ENCODE measurements around the gene PRR22. TPM values are rescaled to one million over a fixed set of nuclear protein-coding genes. Genes with fewer than 3 reads are reported as not detected.

The PRR22 gene
- total RNA-seq, 1 donor from 2014 or later, result 5.4 TPM

DNA sequence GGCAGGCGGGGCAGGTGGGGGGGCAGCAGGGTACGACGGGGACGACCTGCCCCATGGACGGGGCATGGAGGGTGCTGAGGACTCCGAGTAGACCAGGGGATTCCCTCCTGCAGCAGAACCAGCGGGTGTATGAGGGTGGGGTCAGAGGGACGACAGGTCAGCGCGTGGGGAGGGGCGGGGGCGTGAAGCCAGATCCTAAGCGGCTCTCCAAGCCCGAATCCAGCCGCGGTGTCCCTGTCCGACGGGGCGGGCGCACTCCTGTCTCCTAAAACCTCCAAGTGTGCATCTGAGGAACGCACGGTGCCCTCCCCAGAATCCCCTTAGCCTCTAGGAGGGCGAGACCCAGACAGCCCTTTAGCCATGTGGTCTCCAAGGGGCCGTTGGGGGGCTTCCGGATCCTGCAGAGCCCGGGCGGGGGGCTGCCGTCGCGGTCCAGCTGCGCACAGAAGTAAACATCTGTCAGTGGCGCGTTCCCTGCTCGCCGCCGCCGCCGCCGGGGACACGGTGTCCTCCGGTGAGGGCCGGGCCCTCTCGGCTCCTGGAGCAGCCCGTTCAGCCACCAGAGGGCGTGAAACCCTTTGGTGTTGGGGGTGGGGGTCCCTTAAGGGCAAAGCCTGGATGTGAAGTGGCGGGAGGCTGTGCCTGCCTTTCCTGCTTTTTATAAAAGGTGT is 21.1 kb upstream of the PRR22 start:
- peaks cover 46% of the 10 kb centered on the region for H3K27me3 Mint-ChIP-seq (ENCODE audit: low read depth)
- peaks cover 20% of the 10 kb centered on the region for H3K4me1 Mint-ChIP-seq
- H3K4me3 Mint-ChIP-seq, result peak overlapping the region; percentile 51
- no peaks in the 10 kb centered on the region for H3K36me3 Mint-ChIP-seq
- H3K27ac Mint-ChIP-seq, result no peak overlapping the region
- peak; percentile 61 to 82 for DNase-seq (ENCODE audit: low spot score in 2 of 2, unreplicated experiment in 2 of 2)
- TF ChIP-seq, protein P1, sequence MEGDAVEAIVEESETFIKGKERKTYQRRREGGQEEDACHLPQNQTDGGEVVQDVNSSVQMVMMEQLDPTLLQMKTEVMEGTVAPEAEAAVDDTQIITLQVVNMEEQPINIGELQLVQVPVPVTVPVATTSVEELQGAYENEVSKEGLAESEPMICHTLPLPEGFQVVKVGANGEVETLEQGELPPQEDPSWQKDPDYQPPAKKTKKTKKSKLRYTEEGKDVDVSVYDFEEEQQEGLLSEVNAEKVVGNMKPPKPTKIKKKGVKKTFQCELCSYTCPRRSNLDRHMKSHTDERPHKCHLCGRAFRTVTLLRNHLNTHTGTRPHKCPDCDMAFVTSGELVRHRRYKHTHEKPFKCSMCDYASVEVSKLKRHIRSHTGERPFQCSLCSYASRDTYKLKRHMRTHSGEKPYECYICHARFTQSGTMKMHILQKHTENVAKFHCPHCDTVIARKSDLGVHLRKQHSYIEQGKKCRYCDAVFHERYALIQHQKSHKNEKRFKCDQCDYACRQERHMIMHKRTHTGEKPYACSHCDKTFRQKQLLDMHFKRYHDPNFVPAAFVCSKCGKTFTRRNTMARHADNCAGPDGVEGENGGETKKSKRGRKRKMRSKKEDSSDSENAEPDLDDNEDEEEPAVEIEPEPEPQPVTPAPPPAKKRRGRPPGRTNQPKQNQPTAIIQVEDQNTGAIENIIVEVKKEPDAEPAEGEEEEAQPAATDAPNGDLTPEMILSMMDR (IDR thresholded peaks at IDR 0.05; ENCODE audit: unreplicated experiment), result peak; percentile 79
- no peaks in the 10 kb centered on the region for H3K9me3 Mint-ChIP-seq

DNA sequence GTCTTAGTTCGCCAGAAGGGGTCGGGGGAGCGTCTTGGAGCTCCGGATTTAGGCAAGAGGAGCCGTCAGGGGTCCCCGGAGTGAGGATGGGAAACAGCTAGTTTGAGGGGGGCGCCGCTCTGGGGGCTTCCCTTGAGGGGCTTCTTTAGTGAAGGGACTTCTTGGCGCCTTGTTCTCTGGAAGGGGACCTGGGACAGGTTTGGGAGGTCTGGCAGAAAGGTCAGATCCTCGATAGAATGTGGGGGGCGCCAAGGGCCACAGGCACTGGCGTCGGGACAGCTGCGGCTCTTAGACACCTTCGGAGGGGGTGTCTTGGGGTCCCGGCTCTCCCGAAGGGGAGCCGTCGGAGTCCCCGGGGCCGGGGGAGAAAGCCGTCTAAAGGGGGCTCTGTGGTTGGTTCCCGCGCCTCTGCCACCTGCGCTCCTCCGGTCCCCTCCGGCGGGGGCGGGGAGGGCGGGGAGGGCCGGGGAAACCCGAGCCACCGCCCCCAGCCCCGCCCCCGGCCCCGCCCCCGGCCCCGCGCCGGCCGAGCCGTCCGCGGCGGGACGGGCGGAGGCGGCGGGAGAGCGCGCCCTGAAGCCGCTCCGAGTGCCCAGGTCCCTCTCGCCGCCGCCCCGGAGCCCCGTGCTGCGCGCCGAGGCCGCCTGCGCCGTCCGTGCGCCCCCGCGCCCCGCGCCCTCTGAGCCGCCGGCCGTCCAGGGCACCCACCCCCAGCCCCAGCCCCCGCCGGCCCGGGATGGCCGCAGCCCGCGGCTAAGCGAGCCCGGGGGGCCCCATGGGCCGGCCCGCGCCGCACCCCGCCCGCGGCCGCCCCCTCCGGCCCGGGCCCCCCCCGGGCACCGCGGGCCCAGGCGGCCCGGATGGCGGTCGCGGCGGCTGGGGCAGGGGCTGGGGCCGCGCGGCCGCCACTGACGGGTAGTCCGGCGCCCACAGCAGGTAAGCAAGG is 20.2 kb upstream of the PRR22 start, which contains the start of gene NRTN:
NRTN (plus strand) TSS at position 552 of the 946 bp plus-strand sequence. CDS start 19,099 bp downstream, outside the sequence.
- H3K4me1 Mint-ChIP-seq, result peaks cover 20% of the 10 kb centered on the region
- no peaks in the 10 kb centered on the region for H3K36me3 Mint-ChIP-seq
- no peaks in the 10 kb centered on the region for H3K9me3 Mint-ChIP-seq
- TF ChIP-seq, protein P1 (IDR thresholded peaks at IDR 0.05; ENCODE audit: unreplicated experiment), result no peak
- H3K4me3 Mint-ChIP-seq, result peak within 1 kb of the TSS; percentile 60
- peak within 1 kb of the TSS; percentile 50 for H3K27ac Mint-ChIP-seq
- DNase-seq (ENCODE audit: low spot score in 2 of 2, unreplicated experiment in 2 of 2), result no peak
- H3K27me3 Mint-ChIP-seq (ENCODE audit: low read depth), result peaks cover 46% of the 10 kb centered on the region

DNA sequence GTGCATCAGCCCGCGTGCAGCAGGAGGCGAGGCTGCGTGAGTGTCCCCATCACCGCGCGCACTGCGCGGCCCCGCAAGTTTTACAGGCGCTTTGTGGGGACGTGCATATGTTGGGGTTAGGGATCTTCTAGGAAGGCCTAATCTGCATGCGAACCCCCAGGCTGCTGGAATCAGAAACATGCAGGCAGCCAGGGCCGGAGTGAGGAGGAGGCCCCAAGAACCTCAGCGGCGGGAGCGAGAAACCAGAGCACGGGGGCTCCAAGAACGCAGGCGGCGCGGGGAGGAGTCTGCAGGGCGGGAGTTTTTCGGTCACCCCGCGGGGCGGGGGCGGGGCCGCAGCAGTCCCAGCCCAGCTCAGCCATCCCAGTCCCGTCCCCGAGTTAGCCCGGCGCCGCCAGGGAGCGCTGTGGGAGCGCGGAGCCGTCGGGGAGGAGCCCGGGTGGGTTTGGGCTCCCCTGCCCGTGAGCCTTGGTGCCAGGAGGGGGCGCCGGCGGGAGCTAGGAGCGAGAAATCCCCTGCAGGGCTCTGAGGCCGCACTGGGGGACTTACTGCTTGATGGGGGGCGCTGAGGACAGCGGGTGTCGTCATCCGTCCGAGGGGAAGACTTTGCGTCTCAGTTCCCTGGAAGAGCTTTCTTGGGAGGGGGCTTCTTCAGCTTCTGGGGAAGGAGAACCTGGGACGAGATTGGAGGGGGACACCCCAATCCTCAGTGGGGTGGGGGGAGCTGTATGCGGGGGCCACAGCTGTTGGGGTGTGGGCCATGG is 19.4 kb upstream of the PRR22 start:
- peak overlapping the region; percentile 64 for H3K27ac Mint-ChIP-seq
- H3K27me3 Mint-ChIP-seq (ENCODE audit: low read depth), result peaks cover 47% of the 10 kb centered on the region
- H3K36me3 Mint-ChIP-seq, result no peaks in the 10 kb centered on the region
- peak overlapping the region; percentile 60 for H3K4me3 Mint-ChIP-seq
- DNase-seq (ENCODE audit: low spot score in 2 of 2, unreplicated experiment in 2 of 2), result peak; percentile 89 to 98
- H3K4me1 Mint-ChIP-seq, result peaks cover 20% of the 10 kb centered on the region
- H3K9me3 Mint-ChIP-seq, result no peaks in the 10 kb centered on the region
- TF ChIP-seq, protein P1 (IDR thresholded peaks at IDR 0.05; ENCODE audit: unreplicated experiment), result peak; percentile 78

DNA sequence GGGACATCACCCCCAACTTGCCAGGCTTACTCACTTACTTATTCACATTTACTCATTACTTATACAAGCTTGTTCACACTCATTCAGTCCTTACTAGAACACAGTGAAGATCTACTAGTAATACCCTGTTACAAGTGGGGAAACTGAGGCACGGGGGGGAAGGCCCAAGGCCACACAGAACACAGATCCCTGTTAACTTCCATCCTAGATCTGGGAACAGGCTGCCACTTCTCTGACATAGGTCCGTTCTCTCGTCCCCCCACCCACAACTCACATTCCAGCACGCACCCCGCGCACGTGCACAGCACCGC is 18.9 kb upstream of the PRR22 start:
- Mint-ChIP-seq H3K4me1 (peaks cover 20% of the 10 kb centered on the region), H3K27me3 (ENCODE audit: low read depth) (peaks cover 47% of the 10 kb centered on the region), H3K9me3 (no peaks in the 10 kb centered on the region), H3K27ac (peak overlapping the region; percentile 64), H3K36me3 (no peaks in the 10 kb centered on the region), H3K4me3 (peak overlapping the region; percentile 60)
- DNase-seq (ENCODE audit: low spot score in 2 of 2, unreplicated experiment in 2 of 2), result no peak
- TF ChIP-seq, protein P1 (IDR thresholded peaks at IDR 0.05; ENCODE audit: unreplicated experiment), result no peak

DNA sequence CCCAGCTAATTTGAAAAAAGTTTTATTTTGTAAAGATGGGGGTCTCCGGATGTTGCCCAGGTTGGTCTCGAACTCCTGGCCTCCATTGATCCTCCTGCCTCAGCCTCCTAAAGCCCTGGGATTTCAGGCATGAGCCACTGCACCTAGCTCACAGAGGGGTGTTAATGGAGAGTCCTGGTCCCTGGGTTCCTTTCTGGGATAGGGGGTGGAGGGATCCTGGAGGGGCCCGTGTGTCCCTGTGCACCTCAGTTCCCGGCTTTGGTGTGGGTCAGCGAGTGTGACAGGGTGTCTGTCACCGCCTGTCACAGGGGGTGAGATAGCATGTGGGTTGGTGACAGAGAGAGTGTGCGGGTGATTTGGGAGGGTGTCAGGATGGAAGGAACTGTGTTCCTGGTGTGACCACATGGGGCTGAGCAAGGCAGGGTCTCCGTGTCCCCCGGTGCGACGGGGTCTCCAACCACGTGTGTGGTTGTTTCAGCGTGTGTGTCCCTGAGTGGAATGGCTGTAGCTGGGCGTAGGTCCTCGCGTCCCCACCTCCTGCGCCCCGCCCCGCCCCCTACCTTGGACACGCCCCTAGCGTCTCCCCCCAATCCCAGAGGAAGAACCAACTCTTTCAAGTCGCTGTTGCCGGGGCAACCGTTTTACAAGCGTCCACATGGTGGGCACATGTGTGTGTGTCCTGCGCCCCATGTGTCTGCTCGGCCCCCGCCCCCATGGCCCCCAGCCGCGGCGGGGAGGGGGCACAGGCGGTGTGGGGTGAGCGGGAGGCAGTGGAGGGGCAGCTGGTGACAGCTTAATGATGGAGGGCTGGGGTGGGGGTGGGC is 17.5 kb upstream of the PRR22 start:
- peak in 1 of 2 experiments; percentile 68 for DNase-seq (ENCODE audit: low spot score in 2 of 2, unreplicated experiment in 2 of 2)
- H3K4me1 Mint-ChIP-seq, result peaks cover 20% of the 10 kb centered on the region
- H3K27ac Mint-ChIP-seq, result no peak overlapping the region
- H3K9me3 Mint-ChIP-seq, result no peaks in the 10 kb centered on the region
- no peaks in the 10 kb centered on the region for H3K36me3 Mint-ChIP-seq
- TF ChIP-seq, protein P1 (IDR thresholded peaks at IDR 0.05; ENCODE audit: unreplicated experiment), result no peak
- H3K27me3 Mint-ChIP-seq (ENCODE audit: low read depth), result peaks cover 38% of the 10 kb centered on the region
- H3K4me3 Mint-ChIP-seq, result peak overlapping the region; percentile 45
